Bronchial epithelial cell (primary cell): ENCODE measurements around the gene AP4E1. TPM values are rescaled to one million over a fixed set of nuclear protein-coding genes. Genes with fewer than 3 reads are reported as not detected.

Experiments used
- DNase-seq: peaks from one replicate; pipeline ENCODE4 v3.0.0-alpha.2; 2010; ENCODE audit warnings: low read depth
- FAIRE-seq: peaks from 2 replicates; lab custom pipeline; 2011; peaks lifted over from hg19 to GRCh38; lab: Jason Lieb, UNC
- H3K27me3 ChIP-seq: 2 replicates; pipeline ENCODE4 v1.5.1; 2011; ENCODE audit warnings: low read length; ENCODE audit not compliant: control insufficient read depth, insufficient read depth
- H3K36me3 ChIP-seq: 2 replicates; pipeline ENCODE4 v1.5.1; 2011; ENCODE audit warnings: low read length; ENCODE audit not compliant: control insufficient read depth, insufficient read depth
- H3K4me3 ChIP-seq: 2 replicates; pipeline ENCODE4 v1.5.1; 2011; ENCODE audit warnings: mild to moderate bottlenecking, low read depth, low read length, control low read depth
- CTCF ChIP-seq: IDR thresholded peaks from 2 replicates; pipeline ENCODE4 v1.5.1; 2011; ENCODE audit warnings: mild to moderate bottlenecking, moderate library complexity, low read length, control low read depth, inconsistent platforms; ENCODE audit not compliant: insufficient read depth, severe bottlenecking
- total RNA-seq: library from RNA; depleted of rRNA; stranded (reverse); fragments of >200 nt; gene quantifications from 2 replicates; pipeline ENCODE4 v1.2.1, GENCODE V29; 2014

Gene AP4E1
- total RNA-seq, 1 donor from 2014 or later, result 18.2 TPM

DNA sequence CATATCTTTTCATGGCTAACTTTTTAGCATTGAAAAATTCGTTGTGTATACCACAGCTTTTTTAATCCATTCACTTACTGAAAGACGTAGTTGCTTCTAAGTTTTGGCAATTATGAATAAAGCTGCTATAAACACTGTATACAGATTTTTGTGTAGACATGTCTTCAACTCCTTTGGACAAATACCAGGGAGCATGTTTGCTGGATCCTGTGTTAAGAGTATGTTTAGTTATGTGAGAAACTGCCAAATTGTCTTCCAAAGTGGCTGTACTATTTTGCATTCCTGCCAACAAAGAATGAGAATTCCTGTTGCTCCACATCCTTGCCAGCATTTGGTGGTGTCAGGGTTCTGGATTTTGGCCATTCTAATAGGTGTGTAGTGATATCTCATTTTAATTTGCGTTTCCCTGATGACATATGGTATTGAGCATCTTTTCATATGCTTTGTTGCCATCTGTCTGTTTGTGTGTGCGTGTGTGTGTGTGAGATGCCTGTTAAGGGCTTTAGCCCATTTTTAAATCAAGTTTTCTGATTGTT, 98.7 kb downstream of the AP4E1 start:
- Histone ChIP-seq H3K4me3 (no peak overlapping the region), H3K27me3 (no peaks in the 10 kb centered on the region), H3K36me3 (no peaks in the 10 kb centered on the region)
- no peak for FAIRE-seq
- TF ChIP-seq CTCF, result no peak
- DNase-seq, result no peak

GRCh38 chr15:51011212-51011611, 102.7 kb downstream of the AP4E1 start:
- no peaks in the 10 kb centered on the region for H3K36me3 ChIP-seq
- no peak for FAIRE-seq
- TF ChIP-seq CTCF, result no peak
- H3K4me3 ChIP-seq, result no peak overlapping the region
- DNase-seq, result no peak
- no peaks in the 10 kb centered on the region for H3K27me3 ChIP-seq

DNA sequence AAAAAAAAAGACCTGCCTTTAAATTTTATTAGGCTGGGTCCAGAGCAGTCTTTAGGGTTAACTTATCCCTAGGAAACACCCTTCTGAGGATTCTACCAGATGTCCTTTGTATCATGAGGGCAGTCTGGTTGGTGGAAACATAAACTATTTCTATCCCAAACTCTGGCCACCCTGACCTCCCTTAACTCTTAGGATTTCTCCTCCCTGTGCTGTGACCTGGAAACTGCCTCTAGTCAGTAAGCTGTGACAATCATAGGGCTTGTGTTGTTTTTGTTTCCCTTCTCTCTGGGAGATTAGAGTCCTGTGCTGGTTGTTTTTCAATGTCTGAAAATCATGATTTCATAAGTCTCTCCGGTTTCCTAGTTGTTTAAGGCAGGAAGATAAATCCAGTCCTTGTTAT, 108.1 kb downstream of the AP4E1 start:
- FAIRE-seq (no peak), DNase-seq (no peak)
- Histone ChIP-seq H3K4me3 (no peak overlapping the region), H3K27me3 (no peaks in the 10 kb centered on the region), H3K36me3 (no peaks in the 10 kb centered on the region)
- no peak for TF ChIP-seq CTCF

DNA sequence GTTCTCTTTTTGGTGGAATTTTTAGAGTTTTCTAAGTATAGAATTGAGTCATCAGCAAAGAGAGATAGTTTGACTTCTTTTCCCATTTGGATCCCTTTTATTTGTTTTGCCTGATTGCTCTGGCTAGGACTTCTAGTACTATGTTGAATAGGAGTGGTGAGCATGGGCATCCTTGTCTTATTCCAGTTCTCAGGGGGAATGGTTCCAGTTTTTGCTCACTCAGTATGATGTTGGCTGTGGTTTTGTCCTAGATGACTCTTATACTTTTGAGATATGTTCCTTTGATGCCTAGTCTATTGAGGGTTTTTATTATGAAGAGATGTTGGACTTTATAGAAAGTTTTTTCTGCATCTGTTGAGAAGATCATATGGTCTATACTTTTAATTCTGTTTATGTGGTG, 113.7 kb downstream of the AP4E1 start:
- no peak for FAIRE-seq
- TF ChIP-seq CTCF, result no peak

DNA sequence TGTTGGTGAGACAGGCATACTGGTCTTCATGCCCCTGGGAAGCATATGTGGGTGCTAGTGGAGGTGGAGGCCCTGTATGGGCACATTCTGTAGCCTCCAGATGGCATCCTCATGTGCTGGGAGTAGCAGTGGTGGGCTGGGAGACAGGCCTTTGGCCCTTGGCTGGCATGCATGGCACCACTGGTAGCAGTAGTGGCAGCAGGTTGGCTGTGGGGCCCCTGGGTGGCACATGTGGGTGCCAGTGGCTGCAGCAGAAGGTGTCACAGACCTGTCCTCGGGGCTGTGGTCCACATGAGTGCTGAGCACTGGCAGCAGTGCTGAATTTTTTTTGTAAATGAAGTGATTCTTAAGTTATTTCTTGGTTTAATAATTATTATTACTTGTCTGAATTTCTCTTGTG, 115.0 kb downstream of the AP4E1 start:
- no peaks in the 10 kb centered on the region for H3K36me3 ChIP-seq
- DNase-seq (no peak), FAIRE-seq (no peak)
- no peak overlapping the region for H3K4me3 ChIP-seq
- no peaks in the 10 kb centered on the region for H3K27me3 ChIP-seq
- no peak for TF ChIP-seq CTCF

More for the DNA sequence above, 113.7 kb downstream of the AP4E1 start:
- no peak for DNase-seq
- Histone ChIP-seq H3K4me3 (no peak overlapping the region), H3K36me3 (no peaks in the 10 kb centered on the region), H3K27me3 (no peaks in the 10 kb centered on the region)

GRCh38 chr15:51024735-51025453, 116.4 kb downstream of the AP4E1 start:
- H3K4me3 ChIP-seq, result no peak overlapping the region
- no peaks in the 10 kb centered on the region for H3K27me3 ChIP-seq
- no peaks in the 10 kb centered on the region for H3K36me3 ChIP-seq
- no peak for TF ChIP-seq CTCF
- DNase-seq (peak; percentile 96), FAIRE-seq (no peak)
